RWPE1 (cell line): ENCODE results near the gene SLC29A3.
"Not testable (repeated sequence)": the region's sequence is repeated elsewhere in the genome, so short reads cannot be mapped to it uniquely, and the experiment has no call there.

ENCODE experiments used
- CTCF ChIA-PET: fragments of 350-600 bp; sonication (Branson Sonifier 250); formaldehyde crosslinking; extraction: SDS; loops from one replicate; lab custom pipeline; 2021; lab: Yijun Ruan, JAX
- POLR2A ChIA-PET: fragments of 400-600 bp; formaldehyde crosslinking; extraction: SDS; loops from one replicate; lab custom pipeline; 2020; ENCODE audit warnings: antibody characterized with exemption; ENCODE audit not compliant: low non-redundant PET; lab: Yijun Ruan, JAX
- DNase-seq: peaks from one replicate; pipeline ENCODE4 v3.0.0; 2012; ENCODE audit warnings: low spot score
- H3K27ac ChIP-seq: fragments of 450-650 bp; 2 replicates; pipeline ENCODE4 v1.5.1; 2017
- TF ChIP-seq, protein P1 (sequence below): fragments of 450-650 bp; conservative IDR thresholded peaks from 2 replicates; pipeline ENCODE4 v1.5.1; 2017; ENCODE audit warnings: low read depth, mild to moderate bottlenecking

SLC29A3 gene

DNA sequence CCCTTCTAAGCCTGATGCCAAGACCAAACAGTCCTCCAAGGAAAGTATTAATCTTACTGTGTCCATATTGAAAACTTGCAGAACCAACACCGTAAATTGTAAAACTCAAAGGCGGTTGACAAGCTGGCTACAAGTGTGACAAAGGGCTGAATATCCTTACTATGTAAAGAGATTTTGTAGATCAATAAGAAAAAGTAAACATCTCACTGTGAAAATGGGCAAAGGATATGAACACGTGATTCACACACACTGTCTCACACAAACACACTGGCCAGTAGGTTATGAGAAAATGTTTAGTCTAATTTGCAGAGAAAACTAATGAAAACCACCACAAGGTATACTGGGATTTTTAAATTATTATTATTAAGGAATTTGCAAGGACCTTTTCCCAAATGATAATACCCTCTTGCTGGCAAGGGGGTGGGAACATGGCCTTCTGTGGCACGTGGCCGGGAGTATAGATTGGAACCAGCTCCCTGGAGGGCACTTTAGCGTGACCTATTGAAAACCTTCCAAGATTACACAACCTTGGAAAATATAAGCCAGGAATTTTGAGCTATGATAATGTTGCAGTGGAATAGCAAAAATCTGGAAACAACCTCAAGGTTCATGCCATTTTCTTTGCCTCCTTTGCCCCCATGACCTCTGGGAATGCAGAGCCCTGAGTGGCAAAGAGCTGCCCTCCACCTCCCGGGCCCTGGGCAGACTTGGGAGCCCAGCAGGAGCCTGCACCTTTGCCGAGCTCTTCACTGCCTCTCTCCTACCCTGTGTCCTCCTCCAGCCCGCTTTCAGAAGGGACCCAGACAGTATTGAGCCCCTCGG, 26.2 kb upstream of the SLC29A3 start:
- DNase-seq, result no peak
- ChIA-PET CTCF (interaction anchor here (0.6 to 1.3 kb wide), 6 partner anchors 15 to 763 kb away, joined by 3 to 4 read pairs (median 3); no protein-coding TSS in a partner anchor), POLR2A (no interaction called here)
- peak overlapping the region; percentile 52 for H3K27ac ChIP-seq
- TF ChIP-seq, protein P1, sequence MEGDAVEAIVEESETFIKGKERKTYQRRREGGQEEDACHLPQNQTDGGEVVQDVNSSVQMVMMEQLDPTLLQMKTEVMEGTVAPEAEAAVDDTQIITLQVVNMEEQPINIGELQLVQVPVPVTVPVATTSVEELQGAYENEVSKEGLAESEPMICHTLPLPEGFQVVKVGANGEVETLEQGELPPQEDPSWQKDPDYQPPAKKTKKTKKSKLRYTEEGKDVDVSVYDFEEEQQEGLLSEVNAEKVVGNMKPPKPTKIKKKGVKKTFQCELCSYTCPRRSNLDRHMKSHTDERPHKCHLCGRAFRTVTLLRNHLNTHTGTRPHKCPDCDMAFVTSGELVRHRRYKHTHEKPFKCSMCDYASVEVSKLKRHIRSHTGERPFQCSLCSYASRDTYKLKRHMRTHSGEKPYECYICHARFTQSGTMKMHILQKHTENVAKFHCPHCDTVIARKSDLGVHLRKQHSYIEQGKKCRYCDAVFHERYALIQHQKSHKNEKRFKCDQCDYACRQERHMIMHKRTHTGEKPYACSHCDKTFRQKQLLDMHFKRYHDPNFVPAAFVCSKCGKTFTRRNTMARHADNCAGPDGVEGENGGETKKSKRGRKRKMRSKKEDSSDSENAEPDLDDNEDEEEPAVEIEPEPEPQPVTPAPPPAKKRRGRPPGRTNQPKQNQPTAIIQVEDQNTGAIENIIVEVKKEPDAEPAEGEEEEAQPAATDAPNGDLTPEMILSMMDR, result no peak

DNA sequence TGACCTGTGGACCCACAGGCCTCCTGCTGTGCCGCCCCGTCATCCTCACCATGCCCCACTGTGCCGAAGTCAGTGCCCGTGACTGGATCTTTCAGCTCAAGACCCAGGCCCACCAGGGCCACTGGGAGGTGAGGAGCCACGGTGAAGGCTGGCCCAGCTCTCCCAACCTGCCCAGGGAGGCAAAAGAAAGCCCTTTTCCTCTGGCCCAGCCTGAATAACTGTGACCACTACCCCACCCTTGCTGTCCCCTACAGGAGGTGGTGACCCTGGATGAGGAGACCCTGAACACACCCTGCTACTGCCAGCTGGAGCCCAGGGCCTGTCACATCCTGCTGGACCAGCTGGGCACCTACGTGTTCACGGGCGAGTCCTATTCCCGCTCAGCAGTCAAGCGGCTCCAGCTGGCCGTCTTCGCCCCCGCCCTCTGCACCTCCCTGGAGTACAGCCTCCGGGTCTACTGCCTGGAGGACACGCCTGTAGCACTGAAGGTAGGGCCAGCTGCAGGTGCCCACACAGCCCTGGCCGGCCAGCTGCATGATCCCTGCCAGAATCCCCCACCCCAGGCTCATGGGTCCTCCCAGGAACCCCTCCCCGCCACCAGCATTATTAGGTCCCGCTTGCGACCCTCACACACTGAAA, 25.5 kb upstream of the SLC29A3 start:
- ChIA-PET CTCF (interaction anchor here (0.6 to 1.3 kb wide), 5 partner anchors 15 to 181 kb away, joined by 3 to 4 read pairs (median 3); no protein-coding TSS in a partner anchor), POLR2A (no interaction called here)
- H3K27ac ChIP-seq, result peak overlapping the region; percentile 52
- DNase-seq, result no peak
- TF ChIP-seq, protein P1, result no peak

DNA sequence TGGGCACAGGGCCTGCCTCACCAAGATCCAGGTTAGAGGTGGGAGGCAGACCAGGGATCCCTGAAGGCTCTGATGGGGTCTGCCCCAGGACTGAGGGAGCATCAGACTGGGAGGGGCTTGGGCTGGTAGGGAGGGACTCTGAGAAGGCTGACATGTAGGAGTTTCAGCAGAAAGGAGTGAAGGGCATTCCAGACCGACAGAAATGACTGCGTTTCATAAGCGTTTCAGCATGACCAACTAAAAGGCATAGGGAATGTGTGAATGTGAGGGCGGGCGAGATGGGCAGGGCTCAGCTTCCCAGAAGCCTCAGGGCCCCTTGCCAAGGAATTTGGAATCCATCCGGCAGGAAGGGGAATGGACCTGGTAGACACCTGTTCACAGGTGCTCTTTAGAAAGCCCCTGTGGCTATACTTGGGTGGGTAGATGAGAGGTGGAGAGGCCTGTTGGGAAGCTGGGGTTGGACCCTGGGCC, 24.9 kb upstream of the SLC29A3 start:
- ChIA-PET POLR2A (no interaction called here), CTCF (interaction anchor here (1.1 kb wide), 1 partner anchor 24 kb away, joined by 3 read pairs; no protein-coding TSS in a partner anchor)

DNA sequence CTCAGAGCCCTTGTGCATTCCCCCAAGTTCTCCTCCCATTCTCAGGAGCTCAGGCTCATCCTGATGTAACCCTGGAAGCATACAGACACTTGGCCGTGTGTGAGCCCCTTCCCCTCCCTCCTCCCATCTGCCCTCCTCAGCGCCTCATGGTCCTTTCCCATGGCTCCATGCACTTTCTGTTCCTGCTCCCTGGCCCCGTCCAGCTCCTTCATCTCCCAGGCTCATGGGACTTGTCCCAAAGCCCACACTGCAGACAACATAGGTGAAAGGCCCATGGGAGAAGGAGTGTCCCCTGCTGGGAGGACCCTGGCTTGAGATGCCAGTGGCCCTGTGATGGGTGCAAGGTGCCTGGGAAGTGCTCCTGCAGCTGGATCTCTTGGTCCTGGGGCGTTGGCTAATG, 24.2 kb upstream of the SLC29A3 start:
- no peak for DNase-seq
- ChIA-PET POLR2A (no interaction called here), CTCF (no interaction called here)
- no peak overlapping the region; the same call in 1 of the 2 replicates for H3K27ac ChIP-seq
- TF ChIP-seq, protein P1, result no peak

More for the DNA sequence above, 24.9 kb upstream of the SLC29A3 start:
- H3K27ac ChIP-seq, result peak overlapping the region; percentile 52
- DNase-seq, result no peak
- TF ChIP-seq, protein P1, result no peak

DNA sequence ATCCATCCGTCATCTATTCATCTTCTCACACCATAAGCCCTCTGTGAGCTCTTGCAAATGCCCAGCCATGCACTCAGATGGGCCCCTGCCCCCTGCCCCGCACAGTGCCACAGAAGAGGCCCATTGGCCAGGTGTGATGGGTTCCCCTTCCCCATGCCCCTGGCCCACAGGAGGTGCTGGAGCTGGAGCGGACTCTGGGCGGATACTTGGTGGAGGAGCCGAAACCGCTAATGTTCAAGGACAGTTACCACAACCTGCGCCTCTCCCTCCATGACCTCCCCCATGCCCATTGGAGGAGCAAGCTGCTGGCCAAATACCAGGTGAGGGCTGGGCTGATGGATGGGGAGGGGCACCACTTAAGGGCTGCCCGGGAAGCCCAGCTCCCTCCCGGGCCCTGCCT, 23.4 kb upstream of the SLC29A3 start:
- POLR2A ChIA-PET, result no interaction called here
- TF ChIP-seq, protein P1, result no peak
- CTCF ChIA-PET, result interaction anchor here (1.1 kb wide), 1 partner anchor 370 kb away, joined by 3 read pairs; no protein-coding TSS in a partner anchor
- no peak overlapping the region; the same call in 1 of the 2 replicates for H3K27ac ChIP-seq
- no peak for DNase-seq

DNA sequence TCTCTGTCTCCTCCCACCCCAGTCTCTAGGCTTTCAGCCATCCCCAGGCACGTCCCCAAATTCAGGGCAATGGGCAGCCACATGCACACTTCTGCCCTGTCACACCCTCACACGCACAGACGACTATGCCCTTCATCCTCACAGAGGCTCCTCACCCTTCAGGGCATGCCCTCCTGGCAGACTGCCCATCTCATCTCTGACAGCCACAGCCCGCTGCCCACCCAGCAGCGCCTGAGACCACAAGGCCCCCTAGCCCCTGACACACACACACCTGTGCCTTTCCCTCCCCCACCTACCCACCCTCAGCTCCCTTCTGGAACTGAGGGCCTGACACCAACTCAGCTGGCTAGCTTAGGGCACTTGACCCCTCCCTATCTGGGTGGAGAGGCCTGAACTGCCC, 23.0 kb upstream of the SLC29A3 start:
- no peak for DNase-seq
- H3K27ac ChIP-seq, result no peak overlapping the region; the same call in 1 of the 2 replicates
- ChIA-PET CTCF (interaction anchor here (1.1 kb wide), 1 partner anchor 370 kb away, joined by 3 read pairs; no protein-coding TSS in a partner anchor), POLR2A (no interaction called here)
- TF ChIP-seq, protein P1, result no peak

DNA sequence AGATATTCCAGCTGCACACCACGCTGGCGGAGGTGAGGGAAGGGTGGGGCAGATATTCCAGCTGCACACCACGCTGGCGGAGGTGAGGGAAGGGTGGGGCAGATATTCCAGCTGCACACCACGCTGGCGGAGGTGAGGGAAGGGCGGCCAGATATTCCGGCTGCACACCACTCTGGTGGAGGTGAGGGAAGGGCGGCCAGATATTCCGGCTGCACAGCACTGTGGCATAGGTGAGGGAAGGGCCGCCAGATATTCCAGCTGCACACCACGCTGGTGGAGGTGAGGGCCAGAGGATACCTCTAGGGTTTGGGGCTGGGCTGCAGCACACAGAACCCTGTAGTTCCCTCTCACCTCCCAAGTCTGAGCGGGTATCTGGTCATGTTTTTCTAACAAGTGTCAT, 22.2 kb upstream of the SLC29A3 start:
- DNase-seq, POLR2A ChIA-PET: not testable (repeated sequence)
- CTCF ChIA-PET, result interaction anchor here (1.0 kb wide), 1 partner anchor 88 kb away, joined by 4 read pairs; no protein-coding TSS in a partner anchor

More for the DNA sequence above, 22.2 kb upstream of the SLC29A3 start:
- not testable (repeated sequence) for H3K27ac ChIP-seq
